Stimulated activated CD4-positive, alpha-beta T cell treated with anti-CD3 and anti-CD28 coated beads, Interleukin-2, amount 100 ng/mL, for 4 hours (primary cell): ENCODE results near the gene CRYBG2.
"Not testable (repeated sequence)": the region's sequence is repeated elsewhere in the genome, so short reads cannot be mapped to it uniquely, and the experiment has no call there.

ENCODE experiments used
- DNase-seq: peaks from one replicate; pipeline ENCODE4 v3.0.0-alpha.2; 2020; ENCODE audit warnings: low read depth

CRYBG2 gene, protein sequence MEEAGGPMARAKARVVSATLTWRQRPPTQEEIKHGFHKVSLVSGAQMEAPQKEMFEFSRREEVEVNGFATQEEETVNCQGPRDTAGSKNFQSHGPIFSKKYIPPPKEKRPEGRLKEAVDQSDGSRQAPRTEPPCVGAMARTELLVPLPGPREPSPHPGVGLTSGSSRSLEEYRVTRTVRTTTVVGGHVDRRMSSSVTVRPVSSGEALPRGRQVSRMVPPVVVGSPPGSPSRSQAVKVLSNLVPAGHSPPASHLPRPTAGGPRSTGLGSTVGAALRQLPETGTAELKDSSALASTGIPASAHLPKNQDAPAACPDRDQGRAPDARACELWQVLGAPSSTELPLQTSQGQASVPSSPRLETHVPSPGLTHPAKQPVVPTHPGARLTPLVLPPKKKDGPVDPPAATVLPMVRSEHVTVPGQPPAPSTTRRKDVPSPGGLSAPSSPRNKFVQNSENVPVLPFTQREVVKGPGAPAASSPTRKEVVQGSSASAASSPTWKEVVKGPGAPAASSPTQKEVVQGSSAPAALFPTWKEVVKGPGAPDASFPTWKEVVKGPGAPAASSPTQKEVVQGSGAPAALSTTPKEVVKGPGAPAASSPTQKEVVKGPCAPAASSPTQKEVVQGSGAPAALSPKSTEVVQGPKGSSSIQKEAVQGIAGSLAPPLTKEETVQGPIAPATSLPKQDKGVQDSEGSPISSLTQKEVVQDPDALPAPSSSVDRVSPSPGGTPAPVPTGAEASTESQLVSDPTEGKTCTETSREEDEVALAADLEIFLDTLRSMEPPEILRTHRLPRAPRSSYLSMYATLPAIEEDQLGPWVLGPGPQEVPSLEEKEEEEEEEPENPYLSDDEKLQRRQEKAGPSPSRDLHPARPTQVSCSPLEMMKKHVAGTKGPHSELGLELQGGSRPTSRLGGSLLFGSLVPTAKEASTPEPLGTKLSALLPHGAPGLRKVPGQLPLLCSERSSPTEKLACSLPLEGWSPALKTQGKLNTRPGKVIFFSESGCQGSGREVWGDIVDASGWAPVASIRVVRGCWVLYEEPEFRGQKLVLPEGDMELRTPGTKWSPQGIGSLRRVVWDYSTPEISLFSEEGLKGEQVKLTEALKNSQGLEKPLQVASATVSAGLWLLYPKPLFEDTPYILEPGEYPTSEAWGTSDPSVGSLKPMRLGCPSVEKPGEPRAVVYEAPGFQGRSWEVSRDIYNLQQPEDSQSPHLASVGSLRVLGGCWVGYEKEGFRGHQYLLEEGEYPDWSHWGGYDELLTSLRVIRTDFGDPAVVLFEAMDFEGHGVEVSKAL (N-terminal part only)

DNA sequence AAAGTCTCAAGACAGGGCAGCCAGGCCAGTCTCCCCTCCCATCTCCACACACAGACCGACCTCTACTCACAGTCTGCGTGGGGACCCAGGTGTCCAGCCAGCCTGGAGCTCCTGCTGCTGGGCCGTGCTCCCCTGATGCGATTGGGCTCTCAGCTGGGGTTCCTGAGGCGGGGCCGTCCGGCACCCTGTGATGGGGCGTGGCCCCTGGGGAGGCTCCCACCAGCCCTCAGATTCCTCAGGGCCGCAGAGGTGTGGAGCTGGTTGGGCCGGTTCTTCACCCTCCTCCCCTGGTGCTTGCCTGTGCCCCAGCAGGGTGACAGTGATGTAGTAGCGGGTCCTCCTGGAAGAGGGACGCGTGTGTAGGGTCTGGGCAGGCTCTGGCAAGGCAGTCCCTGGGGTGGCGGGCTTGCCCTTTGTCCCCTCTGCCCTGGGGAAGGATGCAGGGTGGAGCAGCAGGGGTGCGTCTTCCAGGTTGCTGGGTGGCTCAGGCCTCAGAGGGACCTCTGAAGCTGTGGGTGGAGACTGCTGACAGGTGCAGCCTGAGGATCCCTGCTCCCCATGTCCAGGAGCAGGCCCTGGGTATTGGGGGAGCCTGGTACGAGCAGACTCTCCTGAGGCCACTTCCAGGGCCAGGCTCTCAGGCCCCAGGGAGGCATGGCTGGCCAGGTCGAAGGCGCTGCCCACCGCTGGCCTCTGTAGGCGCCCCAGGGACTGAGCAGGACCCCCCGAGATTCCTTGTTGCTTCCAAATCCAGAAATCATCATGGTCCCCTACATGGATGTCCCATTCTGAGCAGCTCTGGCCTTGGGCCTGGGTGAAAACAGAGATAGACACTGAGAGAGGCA lies at the start of gene CRYBG2:
CRYBG2 (minus strand) TSS at position 155 of the 845 bp plus-strand sequence. CDS start 7,473 bp downstream, outside the sequence.
- no peak for DNase-seq

DNA sequence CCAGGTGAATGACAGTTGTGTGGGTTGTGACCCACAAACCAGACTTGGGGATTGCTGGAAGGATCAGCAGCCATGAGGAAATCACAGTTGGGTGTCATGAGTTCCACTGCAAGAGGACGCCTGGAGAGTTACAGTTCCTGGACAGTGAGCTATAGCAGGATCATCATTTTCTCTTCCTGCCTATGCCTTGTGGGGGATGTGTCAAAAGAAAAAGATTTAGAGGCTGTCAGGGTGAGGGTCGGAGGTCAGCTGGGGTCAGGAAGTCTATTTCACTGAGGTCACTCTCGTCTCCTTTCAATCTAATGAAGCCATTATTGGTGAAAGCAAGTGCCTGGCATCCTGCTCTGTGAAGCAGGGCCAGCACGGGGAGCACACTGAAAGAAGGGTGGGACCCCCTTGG lies 49.7 kb upstream of the CRYBG2 start:
- no peak for DNase-seq

GRCh38 chr1:26401891-26402290 lies 48.0 kb upstream of the CRYBG2 start:
- DNase-seq, result no peak

DNA sequence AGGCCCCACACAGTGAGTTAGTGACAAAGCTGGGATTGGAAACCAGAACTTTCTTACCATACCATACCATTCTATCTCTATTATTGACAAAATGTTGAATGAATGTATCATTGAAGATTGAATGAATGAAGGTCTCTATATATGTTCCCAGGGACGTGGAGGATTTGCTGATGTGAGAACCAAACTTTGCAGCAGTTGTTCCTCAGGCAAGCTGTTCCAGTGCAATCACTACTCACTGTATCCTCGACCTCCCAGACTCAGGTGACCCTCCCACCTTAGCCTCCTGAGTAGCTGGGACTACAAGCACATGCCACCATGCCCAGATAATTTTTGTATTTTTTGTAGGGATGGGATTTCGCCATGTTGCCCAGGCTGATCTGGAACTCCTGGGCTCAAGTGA lies 45.1 kb upstream of the CRYBG2 start:
- no peak for DNase-seq

GRCh38 chr1:26395754-26396153 lies 41.8 kb upstream of the CRYBG2 start:
- DNase-seq, result no peak

DNA sequence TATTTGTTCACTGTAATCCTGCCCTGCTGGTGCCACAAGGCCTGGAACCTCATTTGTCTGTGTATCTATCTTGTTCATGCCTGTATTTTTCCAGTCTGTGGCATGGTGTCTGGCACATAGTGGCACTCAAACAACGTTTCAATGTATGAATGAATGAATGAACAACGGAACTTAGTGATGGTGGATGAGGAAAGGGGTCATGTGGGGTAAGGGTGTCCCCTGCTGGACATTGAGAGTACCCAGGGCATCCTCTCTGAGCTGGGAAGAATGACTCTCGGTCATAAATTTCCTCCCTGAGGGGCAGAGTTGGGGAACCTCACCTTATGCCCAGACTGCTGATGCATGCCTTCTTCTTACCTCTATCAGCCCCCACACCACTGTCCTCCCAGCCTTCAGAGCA lies 37.5 kb upstream of the CRYBG2 start:
- DNase-seq, result no peak

- DNase-seq, result no peak
These were observed 35.8 kb upstream of the CRYBG2 start for GRCh38 chr1:26389604-26390247.

DNA sequence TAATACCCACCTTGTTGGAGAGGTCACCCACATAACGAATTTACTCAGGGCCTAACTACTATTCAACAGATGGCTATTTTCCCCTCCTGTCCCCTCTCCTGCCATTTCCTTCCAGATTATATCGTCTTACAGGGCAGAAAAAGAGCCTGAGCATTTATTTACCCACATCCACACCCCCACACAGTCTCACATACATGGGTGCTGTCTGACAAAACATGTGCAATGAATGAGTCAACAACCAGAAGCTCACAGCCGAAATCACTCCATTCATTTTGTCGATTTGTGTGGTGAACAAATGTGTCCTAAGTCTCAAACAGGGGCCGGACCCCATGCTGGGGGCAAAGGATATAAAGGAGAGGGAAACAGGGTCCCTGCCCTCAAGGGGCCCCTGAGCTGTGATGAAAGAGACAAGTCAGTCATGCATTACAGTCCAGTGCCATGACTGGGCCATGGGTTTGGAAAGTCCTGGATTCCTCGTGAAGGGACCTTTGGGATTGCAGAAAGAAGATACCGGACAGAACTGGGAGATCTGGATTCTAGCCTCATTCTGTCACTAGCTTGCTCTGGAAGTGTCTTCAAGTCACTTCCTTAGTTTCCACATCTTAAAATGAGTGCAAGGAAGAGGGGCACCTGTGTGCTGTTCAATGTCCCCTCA lies 35.0 kb upstream of the CRYBG2 start:
- no peak for DNase-seq

- DNase-seq, result no peak
These were observed 33.5 kb upstream of the CRYBG2 start for GRCh38 chr1:26387447-26387846.

- DNase-seq, result not testable (repeated sequence)
These were observed 31.1 kb upstream of the CRYBG2 start for GRCh38 chr1:26385063-26385462.

GRCh38 chr1:26384076-26384475 lies 30.1 kb upstream of the CRYBG2 start:
- DNase-seq, result no peak

DNA sequence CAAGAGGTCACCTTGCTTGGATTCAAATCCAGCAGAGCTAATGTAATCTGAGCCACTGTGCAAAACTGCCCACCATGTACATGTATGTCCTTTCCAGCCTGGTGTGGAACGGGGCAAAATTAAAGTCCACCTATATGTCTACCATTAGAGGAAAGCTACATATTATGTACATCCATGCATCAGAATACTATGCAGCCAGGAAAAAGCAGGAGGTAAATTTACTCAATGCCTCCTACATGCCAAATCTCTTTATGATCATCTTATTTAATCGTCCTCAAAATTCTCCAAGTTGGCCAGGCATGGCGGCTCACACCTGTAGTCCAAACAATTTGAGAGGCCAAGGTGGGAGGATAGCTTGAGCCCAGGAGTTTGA lies 24.9 kb upstream of the CRYBG2 start:
- DNase-seq, result no peak

DNA sequence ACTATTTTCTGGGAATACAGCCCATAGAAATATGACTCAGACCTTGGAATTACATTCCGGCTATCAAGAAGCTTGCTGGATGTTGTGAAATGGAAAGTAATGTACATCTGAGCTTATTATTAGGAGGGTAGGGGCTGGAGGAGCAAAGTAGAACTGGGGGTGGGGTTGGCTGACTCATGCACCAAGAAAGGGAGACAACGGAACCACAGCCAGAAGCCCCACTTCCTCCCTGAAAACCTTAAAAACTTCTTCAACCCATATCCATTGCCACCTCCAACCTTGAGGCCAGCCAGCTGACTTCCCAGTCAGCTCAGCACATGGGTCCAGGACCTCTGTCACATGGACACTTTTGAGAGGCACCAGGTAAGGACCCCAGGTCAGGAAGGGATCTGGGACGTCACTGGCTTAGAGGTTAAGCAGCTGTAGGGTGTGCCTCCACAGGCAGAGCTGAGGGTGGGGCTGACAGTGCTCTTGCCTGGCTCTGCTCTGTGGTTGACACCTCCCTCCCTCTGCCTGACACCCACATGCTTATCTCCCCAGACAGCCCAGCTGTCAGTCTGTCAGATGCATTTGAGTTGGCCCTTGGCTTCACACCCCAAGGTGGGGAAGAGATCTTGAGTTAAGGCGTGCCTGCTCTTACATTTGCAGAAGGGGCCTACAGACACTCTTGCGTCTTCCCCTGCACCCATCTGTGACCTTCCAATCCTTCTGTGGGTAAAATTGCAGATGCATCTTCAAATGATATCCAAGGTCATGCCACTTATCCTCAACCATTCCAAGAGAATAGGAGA lies 24.4 kb upstream of the CRYBG2 start:
- DNase-seq, result peak; percentile 74

DNA sequence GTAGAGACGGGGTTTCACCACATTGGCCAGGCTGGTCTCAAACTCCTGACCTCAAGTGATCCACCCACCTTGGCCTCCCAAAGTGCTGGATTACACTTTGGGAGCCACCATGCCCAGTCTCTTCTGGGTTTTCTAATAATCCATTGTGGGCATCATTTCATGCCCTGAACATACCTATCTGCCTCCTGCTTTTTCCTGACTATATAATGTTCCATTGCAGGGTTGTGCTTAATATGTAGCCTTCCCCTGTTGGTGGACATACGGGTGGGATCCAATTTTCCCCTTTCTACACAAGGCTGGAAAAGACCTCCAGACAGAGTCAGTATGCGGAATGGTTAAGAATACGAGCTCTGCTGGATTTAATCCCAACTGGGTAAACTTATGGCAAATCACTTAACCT lies 22.1 kb upstream of the CRYBG2 start:
- no peak for DNase-seq

- no peak for DNase-seq
These were observed 21.2 kb upstream of the CRYBG2 start for GRCh38 chr1:26375081-26375480.

GRCh38 chr1:26374361-26374760 lies 20.4 kb upstream of the CRYBG2 start:
- not testable (repeated sequence) for DNase-seq

DNA sequence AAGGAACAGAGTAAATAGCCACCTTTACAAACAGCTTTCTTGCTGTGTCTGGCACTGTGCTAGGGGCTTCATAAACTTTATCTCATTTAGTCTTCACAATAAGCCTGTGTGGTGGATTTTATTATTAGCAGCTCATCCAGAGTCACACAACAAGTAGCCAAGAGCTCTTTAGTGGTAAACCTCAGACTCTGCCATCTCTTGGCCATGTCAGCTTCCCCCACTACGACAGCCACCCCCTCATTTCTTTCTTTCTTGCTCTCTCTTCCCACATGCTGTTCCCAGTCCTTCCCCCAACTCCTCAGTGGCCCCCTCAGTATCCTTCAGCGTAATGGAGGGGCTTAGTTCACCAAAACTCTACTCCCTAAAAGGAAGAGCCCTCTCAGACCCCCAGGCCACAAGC lies 19.9 kb upstream of the CRYBG2 start:
- DNase-seq, result no peak

GRCh38 chr1:26373281-26373680 lies 19.4 kb upstream of the CRYBG2 start:
- peak; percentile 13 for DNase-seq

- not testable (repeated sequence) for DNase-seq
These were observed 18.7 kb upstream of the CRYBG2 start, which contains the start of gene ZNF683 for GRCh38 chr1:26372611-26373010. TSS of gene ZNF683 (minus strand) at chr1:26372750. CDS start at chr1:26368571, 4,179 bp downstream.
